Frontal cortex (tissue), 4 donors: ENCODE data around the gene MDFIC2. TPM values are rescaled to one million over a fixed set of nuclear protein-coding genes. Genes with fewer than 3 reads are reported as not detected.
"Not testable (repeated sequence)": the region's sequence is repeated elsewhere in the genome, so short reads cannot be mapped to it uniquely, and the experiment has no call there.

Experiments used
- DNase-seq, 2 donors: peaks; one replicate each; pipeline ENCODE4 v3.0.0; 2012; ENCODE audit warnings: low spot score in 2 of 2
- FAIRE-seq: peaks from 2 replicates; lab custom pipeline; 2012; peaks lifted over from hg19 to GRCh38; lab: Jason Lieb, UNC
- total RNA-seq: library from RNA; depleted of rRNA; stranded (reverse); fragments of >200 nt; gene quantifications from one replicate; pipeline ENCODE4 v1.2.3, GENCODE V29; 2014
- donor health status: control.
- donor health status: control.
- donor health status: control.

MDFIC2 gene
- total RNA-seq, 1 donor from 2014 or later = not detected

GRCh38 chr3:70264122-70264780 lies 48.2 kb downstream of the MDFIC2 start:
- FAIRE-seq = no peak
- no peak for DNase-seq

- no peak for DNase-seq
- FAIRE-seq = no peak
Measured at GRCh38 chr3:70261283-70261682, 51.2 kb downstream of the MDFIC2 start.

GRCh38 chr3:70256566-70256965 lies 55.9 kb downstream of the MDFIC2 start:
- FAIRE-seq (no peak), DNase-seq (no peak)

GRCh38 chr3:70250492-70250891 lies 61.9 kb downstream of the MDFIC2 start:
- DNase-seq = no peak
- FAIRE-seq = no peak

- DNase-seq = no peak
- no peak for FAIRE-seq
Measured at GRCh38 chr3:70249509-70250160, 62.8 kb downstream of the MDFIC2 start.

GRCh38 chr3:70248856-70249255 lies 63.6 kb downstream of the MDFIC2 start:
- DNase-seq (no peak), FAIRE-seq (no peak)

- FAIRE-seq = no peak
- no peak for DNase-seq
Measured at GRCh38 chr3:70247955-70248354, 64.5 kb downstream of the MDFIC2 start.

GRCh38 chr3:70245746-70246525 lies 66.5 kb downstream of the MDFIC2 start:
- DNase-seq (no peak), FAIRE-seq (no peak)

- DNase-seq = no peak
- FAIRE-seq = no peak
Measured at GRCh38 chr3:70244422-70244821, 68.0 kb downstream of the MDFIC2 start.

GRCh38 chr3:70242297-70242882 lies 70.0 kb downstream of the MDFIC2 start:
- DNase-seq (no peak), FAIRE-seq (no peak)

GRCh38 chr3:70233812-70234211 lies 78.6 kb downstream of the MDFIC2 start:
- FAIRE-seq (no peak), DNase-seq (no peak)

GRCh38 chr3:70233112-70233511 lies 79.3 kb downstream of the MDFIC2 start:
- FAIRE-seq (no peak), DNase-seq (no peak)

- DNase-seq (no peak), FAIRE-seq (no peak)
Measured at GRCh38 chr3:70231266-70231701, 81.2 kb downstream of the MDFIC2 start.

GRCh38 chr3:70227437-70227836 lies 85.0 kb downstream of the MDFIC2 start:
- FAIRE-seq (no peak), DNase-seq (no peak)

- DNase-seq = no peak
- FAIRE-seq = no peak
Measured at GRCh38 chr3:70225146-70225545, 87.3 kb downstream of the MDFIC2 start.

- FAIRE-seq = no peak
- no peak for DNase-seq
Measured at GRCh38 chr3:70224337-70224736, 88.1 kb downstream of the MDFIC2 start.

- DNase-seq (no peak), FAIRE-seq (no peak)
Measured at GRCh38 chr3:70218471-70218870, 94.0 kb downstream of the MDFIC2 start.

- FAIRE-seq, DNase-seq: not testable (repeated sequence)
Measured at GRCh38 chr3:70211274-70211673, 101.2 kb downstream of the MDFIC2 start.

- DNase-seq (no peak), FAIRE-seq (no peak)
Measured at GRCh38 chr3:70201975-70202374, 110.5 kb downstream of the MDFIC2 start.

- no peak for DNase-seq
- FAIRE-seq = no peak
Measured at GRCh38 chr3:70189884-70190473, 122.5 kb downstream of the MDFIC2 start.
